ENCODE measurements around the gene MYMK.

The MYMK gene

GRCh38 chr9:133557581-133557980 is 32.8 kb upstream of the MYMK start:
- DNase-seq = no peak

DNA sequence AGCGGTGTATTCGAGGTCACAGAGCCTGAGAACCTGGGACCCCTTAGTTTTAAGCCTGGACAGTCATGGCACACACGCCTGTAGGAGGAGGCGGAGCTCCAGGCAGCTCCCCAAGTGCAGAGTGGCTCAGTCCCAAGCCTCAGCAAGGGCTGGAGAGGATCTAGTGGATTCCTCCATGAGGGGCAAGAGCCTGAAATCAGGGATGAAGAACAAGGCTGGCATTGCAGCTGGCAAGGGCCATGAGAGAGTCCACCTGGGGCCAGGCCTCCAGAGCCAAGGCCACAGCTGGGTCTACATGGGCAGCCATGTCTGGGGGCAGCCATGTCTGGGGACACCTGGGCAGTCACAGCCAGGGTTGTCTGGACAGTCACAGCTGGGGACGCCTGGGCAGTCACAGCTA is 31.6 kb upstream of the MYMK start:
- no peak for DNase-seq

DNA sequence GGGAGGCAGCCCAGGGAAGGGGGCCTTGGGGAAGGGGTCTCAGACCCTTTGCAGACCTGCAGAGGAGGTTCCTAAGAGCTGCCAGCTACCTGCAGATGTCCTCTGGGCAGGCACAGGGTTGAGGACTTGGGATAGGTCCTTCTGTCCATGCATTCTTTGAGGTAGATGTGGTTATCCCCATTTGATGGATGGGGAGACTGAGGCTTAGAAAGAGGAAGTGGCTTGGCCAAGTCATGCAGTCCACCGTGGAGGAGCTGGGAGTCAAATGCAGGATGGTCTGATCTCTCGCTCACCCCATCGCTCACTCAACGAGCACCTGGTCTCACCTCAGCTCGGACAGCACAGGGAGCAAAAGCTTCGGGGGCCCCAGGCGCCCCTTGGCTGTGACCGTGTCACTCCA is 30.0 kb upstream of the MYMK start:
- DNase-seq = no peak

GRCh38 chr9:133553973-133554713 is 29.4 kb upstream of the MYMK start:
- DNase-seq = no peak

- no peak for DNase-seq
Measured at GRCh38 chr9:133553123-133553522, 28.4 kb upstream of the MYMK start.

DNA sequence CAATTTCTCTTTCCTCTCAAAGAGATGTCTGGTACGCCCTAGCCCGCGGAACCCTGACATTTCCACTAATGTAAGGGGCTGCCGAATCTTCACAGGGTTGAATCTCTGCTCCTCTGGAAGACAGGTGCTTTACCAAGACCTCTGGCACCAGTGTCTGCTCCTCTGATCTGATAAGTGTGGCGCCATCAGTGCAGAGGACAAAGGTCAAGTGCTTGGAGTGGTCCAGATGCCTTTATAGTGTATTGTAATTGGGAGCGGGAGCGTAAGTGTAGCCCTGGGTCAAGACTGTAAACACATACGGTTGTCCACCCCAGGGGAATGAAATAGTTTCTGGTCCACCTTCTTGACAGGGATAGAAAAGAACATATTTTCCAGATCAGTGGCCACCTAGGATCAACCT is 27.5 kb upstream of the MYMK start:
- DNase-seq = no peak

- DNase-seq = no peak
Measured at GRCh38 chr9:133551446-133551845, 26.7 kb upstream of the MYMK start.

GRCh38 chr9:133547116-133547515 is 22.4 kb upstream of the MYMK start:
- DNase-seq = no peak

- DNase-seq = no peak
Measured at GRCh38 chr9:133546287-133546680, 21.5 kb upstream of the MYMK start.

GRCh38 chr9:133545494-133546286 is 20.9 kb upstream of the MYMK start:
- no peak for DNase-seq

- no peak for DNase-seq
Measured at GRCh38 chr9:133543772-133544467, 19.2 kb upstream of the MYMK start.

DNA sequence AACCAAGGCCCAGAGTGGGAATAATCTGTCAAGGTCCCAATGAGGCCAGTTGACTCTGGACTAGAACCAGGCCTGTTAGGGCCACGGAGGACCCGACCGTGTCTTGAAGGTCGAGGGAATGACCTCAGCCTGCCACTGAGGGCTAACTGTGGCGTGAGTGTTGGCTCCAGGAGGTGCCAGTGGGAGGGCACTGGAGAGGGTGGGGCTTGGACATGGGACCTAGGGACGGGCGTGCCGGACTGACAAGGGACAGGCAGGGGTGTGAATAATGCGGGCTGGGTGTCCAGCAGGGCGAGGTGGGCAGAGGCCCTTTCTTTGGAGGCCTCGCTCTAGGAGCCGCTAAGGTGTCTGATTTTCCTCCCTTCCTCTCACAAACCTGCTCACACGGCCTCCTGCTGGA is 17.2 kb upstream of the MYMK start:
- no peak for DNase-seq

DNA sequence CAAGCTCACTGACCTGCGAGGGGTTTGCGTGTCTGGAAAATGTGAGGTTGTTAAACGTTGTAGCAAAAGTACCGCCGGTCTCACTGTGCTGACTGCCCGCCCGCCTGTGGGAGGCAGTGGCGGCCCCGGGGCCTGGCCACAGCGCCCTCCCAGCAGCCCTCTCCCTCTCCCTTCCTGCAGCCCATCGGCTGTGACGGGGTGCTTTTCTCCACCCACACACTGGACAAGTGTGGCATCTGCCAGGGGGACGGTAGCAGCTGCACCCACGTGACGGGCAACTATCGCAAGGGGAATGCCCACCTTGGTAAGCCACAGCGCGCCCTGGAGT is 15.9 kb upstream of the MYMK start:
- no peak for DNase-seq

DNA sequence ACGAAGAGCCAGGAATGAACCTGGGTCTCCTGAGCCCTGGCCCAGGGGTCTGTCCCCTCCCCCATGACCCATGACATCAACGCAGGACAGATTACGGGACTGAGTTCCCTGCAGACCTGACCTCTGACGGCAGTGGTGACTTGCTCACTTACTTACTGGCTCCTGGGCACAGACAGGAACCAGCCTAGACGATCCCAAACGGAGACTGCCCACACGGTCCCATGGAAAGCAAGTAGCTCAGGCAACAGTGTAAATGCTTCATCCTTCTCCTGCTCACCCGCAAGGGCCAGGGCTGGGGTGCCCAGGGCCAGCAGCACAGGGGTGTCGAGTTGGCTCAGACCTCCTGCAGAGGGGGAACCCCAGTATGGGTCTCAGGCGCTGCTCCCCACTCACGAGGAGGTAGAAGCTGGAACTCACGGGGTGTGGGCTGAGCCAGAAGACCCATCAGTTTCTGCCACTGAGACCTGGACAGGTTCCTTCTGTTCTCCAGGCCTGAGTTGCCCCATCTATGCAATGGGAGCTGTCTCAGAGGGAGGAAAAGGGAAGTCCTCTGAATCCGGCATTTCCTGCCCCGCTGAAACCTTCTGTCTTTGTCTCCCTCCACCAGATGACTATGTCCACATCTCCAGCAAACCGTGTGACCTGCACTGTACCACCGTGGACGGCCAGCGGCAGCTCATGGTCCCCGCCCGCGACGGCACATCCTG is 15.4 kb upstream of the MYMK start:
- DNase-seq = no peak

GRCh38 chr9:133538851-133539833 is 14.4 kb upstream of the MYMK start:
- DNase-seq = no peak

GRCh38 chr9:133538176-133538575 is 13.4 kb upstream of the MYMK start:
- no peak for DNase-seq

DNA sequence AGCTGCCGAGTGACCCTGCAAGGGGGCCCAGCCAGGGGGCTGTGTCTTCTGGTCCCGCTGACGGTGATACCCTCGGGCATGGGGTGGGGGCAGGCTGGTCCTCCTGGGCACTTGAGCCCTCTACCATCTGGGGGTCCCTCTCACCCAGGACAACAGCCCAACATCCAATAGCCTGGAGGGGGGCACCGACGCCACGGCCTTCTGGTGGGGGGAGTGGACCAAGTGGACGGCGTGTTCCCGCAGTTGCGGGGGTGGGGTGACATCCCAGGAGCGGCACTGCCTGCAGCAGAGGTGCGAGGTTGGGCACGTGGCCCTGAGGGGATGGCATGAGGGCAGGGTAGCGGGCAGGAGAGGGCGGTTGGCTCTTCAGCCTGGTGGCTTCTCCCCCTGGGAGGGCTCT is 12.5 kb upstream of the MYMK start:
- no peak for DNase-seq

GRCh38 chr9:133536536-133536935 is 11.8 kb upstream of the MYMK start:
- no peak for DNase-seq

- no peak for DNase-seq
Measured at GRCh38 chr9:133536080-133536479, 11.3 kb upstream of the MYMK start.

GRCh38 chr9:133535306-133535877 is 10.6 kb upstream of the MYMK start:
- no peak for DNase-seq

- peak; percentile 65 for DNase-seq
Measured at GRCh38 chr9:133534346-133535291, 9.9 kb upstream of the MYMK start, which contains the start of gene ADAMTSL2. Gene ADAMTSL2 (plus strand): TSS chr9:133534704. CDS start chr9:133536713, 2,009 bp downstream.

Data from CD4-positive, alpha-beta T cell treated with Interferon gamma for 1 hour (primary cell).